NCI-H146 (cell line): Measurements from ENCODE around the gene STARD10.
"Not testable (repeated sequence)": the region's sequence is repeated elsewhere in the genome, so short reads cannot be mapped to it uniquely, and the experiment has no call there.

ENCODE experiments used
- DNase-seq: peaks from one replicate; lab custom pipeline; 2025; lab: John Stamatoyannopoulos, UW

The STARD10 gene, protein sequence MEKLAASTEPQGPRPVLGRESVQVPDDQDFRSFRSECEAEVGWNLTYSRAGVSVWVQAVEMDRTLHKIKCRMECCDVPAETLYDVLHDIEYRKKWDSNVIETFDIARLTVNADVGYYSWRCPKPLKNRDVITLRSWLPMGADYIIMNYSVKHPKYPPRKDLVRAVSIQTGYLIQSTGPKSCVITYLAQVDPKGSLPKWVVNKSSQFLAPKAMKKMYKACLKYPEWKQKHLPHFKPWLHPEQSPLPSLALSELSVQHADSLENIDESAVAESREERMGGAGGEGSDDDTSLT

DNA sequence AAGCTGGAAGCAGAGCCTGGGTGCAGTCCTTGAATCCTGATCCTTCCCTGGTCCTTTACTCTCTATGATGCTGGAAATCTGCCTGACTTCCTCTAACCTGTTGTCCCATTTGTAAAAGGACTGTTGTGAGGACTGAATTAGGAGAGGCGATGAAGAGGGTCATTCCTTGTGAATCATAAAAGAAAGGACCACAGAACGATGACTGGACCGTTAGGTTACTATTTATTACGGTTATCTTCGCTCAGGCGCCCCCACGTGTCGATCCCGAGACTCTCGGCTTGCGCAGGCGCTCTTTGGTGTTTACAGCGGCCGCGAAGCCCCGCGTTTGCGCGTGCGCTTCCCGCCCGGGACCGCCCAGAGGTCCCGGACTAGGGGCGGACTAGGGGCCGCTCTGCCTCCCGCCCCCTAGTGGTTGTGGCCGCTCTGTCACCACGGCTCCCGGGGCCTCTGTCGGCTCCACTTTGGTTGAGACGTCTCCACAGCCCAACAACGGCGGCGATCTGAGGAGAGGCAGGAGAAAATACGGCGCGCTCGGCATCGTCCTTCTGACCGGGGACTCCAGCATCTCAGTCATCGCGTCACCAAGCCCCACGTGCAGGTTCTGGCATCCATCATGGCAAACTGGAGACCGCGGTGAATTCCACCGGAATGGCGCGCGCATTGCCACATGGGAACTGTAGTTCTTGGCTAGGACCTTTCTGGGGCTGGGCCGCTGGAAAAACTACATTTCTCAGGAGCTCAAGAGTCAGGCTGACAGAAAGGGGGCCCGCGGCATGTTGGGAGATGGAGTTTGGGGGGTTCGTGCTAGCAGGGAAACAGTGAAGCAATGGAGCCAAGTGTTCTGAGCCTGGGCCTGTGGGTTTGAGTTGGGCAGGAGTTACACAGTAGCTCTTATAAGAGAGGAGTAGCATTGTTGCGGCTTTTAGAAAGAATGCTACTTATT lies at the start of gene STARD10:
Gene STARD10 (minus strand): TSS at position 623 of the 943 bp plus-strand sequence. CDS start 12,866 bp downstream, outside the sequence.
- peak; percentile 93 for DNase-seq

DNA sequence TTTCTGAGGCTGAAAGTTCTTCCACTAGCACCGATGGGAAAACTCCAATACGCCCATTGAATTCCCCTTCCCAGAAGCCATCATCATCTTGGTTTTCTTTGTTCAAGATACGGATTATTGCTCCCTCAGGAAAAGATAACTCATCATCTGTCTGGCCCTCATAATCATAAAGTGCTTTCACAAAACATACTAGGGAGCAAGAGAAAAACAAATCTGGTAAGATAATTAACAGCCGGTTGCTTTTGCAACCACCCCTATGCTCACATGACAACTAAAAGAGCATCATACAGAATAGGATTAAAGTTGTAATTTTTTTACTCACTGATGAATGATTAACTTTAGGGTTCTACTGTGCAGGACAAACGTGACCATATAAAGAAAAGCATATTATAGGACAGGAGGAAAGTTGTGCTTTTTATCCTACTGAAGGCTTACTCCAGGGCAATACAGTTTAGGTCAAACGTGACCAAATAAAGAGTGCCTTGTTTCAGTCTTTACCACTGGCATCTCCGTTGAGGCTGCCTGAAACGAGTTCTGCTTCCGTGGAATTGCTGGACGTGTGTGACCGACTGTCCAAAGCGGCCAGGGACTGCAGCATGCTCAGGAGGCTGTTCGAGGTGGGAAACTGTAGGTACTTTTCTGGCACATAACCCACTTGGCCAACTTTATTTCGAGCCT lies 48.9 kb upstream of the STARD10 start:
- no peak for DNase-seq

- no peak for DNase-seq
Observed at GRCh38 chr11:72842126-72842525, 48.3 kb upstream of the STARD10 start.

GRCh38 chr11:72841397-72841796 lies 47.5 kb upstream of the STARD10 start:
- DNase-seq: no peak

GRCh38 chr11:72840780-72841179 lies 46.9 kb upstream of the STARD10 start:
- no peak for DNase-seq

- DNase-seq: no peak
Observed at GRCh38 chr11:72838691-72839305, 45.0 kb upstream of the STARD10 start.

DNA sequence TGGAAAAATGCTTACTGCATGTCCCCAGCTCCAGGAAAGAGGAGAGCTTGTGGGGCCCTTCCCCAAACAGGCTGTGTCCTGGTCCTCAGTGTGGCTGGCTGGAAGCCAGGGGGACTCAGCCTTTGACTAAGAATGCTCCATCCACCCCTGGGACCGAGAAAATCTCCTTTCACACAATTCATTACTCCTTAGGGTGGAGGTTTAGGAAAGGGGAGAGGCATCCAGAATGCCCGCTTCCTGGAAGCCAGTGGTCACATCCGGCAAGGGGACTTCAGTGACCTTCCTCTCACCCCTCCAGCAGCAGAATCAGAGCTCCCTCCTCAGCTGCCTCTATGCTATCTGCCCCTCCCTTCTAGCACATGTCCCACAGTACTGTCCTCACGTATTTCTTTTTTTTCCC lies 42.3 kb upstream of the STARD10 start:
- no peak for DNase-seq

- no peak for DNase-seq
Observed at GRCh38 chr11:72834905-72835304, 41.1 kb upstream of the STARD10 start.

- DNase-seq: no peak
Observed at GRCh38 chr11:72833811-72834493, 40.1 kb upstream of the STARD10 start.

DNA sequence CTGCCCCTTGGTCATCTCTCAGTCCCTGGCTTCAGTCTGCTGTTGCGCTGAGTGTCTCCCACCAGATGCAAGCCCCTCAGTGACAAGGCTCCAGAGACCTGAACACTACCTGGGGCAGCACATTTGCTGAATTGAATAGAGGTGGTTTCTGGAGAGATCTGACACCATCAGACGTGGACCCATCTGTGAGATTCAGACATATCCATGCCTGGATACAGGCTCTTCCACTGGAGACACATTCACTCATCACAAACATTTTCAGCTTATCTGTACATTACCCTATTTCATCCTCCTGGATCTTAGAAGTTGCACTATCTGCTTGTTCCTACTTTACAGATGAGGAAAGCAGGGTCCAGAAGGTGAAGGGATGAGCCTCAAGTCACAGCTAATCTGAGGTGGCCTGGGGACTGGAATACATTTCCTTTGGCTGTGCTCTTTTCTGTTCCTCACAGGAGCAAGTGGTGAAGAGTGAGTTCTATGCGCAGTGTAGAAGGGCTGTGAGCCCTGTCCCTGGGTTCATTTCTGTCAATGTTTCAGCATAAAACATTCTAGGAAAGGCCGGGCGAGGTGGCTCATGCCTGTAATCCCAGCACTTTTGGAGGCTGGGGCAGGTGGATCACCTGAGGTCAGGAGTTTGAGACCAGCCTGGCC lies 39.4 kb upstream of the STARD10 start:
- DNase-seq: no peak

DNA sequence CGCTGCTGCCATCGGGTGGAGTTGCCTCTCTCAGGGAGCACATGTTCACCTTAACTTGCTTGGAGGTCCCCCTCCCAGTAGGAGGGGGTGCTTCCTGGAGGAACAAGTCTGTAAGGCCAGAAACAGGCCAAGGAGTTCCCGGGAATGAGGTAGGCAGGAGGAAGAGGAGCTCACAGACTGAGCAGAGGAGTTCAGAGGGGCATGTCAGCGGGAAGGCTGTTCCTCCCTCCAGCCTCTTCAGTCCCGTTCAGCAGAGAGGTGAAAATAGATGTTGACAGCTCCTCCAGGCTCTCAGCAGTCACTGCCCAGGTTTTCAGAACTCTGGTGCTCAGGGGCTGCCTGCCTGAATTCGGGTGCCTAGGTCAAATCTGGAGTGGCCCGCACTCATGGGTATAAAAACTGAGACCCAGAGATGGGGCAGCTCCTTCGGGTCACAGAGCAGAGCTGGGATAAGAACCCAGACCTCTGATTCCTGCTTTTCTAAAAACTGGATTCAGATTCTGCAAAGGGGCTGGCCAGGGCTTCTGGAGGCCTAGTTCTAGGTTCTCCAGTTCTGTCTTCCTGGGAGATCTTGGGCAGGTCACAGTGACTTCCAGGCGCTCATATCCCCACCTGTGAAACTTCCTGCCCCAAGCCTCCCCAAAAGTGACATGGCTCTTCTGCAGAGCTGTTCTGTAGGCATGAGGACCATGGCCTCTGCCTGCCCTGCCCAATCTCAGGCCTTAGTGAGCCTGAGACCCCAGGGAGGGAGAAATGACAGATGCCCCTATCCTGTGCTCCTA lies 38.6 kb upstream of the STARD10 start:
- no peak for DNase-seq

DNA sequence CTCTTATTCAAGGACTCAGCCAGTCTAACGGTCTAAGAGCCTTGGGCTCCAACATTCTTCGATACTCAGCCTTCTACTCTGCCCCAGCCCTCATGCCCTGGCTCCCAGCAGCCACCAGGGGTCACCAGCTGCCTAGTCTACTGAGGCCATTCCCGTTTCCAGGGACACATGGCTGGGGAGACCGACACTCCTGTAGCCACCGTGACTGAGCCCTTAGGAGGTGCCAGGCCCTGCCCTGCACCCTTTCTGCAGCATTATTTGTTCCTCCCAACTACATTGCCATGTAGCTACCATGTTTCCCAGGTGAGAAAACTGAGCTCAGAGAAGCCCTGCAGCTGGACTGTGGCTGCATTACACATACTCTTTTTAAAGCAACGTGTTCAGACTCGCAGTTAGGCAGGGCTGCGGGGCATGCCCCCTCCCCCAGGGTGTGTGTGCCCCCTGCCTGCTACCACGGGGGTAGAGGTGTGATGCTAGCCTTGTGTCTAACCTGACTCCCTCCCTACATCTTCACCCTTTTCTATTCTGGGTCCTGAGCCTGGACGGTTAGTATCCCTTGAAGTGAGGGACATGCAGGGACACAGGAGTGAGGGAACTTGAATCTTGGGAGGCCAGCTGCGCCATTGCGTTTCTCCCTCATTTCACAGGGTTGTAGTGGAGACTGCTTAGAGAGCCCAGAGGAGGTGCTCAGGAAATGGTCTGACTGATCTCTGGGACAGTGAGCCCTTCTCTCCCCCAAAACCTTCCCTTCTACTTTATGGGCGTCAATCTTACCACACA lies 37.9 kb upstream of the STARD10 start:
- DNase-seq: peak; percentile 70

GRCh38 chr11:72829884-72830533 lies 36.2 kb upstream of the STARD10 start:
- no peak for DNase-seq

GRCh38 chr11:72829178-72829577 lies 35.3 kb upstream of the STARD10 start:
- no peak for DNase-seq

DNA sequence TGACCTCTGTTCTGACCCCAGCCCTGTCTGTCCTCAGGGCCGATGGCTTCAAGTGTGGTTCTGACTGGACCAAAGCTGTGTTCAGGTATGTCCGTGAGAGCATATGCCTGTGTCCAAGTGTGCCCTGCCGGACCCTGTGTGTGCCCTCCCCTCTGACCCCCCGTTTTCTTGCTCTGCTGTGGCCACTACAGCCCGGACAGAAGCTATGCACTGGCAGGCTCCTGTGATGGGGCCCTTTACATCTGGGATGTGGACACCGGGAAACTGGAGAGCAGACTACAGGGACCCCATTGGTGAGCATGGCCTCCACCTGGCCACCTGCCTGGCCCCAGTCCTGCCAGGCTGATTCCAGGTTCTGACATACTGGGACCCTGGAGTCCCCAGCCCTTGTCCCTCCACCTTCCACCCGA lies 34.9 kb upstream of the STARD10 start:
- no peak for DNase-seq

DNA sequence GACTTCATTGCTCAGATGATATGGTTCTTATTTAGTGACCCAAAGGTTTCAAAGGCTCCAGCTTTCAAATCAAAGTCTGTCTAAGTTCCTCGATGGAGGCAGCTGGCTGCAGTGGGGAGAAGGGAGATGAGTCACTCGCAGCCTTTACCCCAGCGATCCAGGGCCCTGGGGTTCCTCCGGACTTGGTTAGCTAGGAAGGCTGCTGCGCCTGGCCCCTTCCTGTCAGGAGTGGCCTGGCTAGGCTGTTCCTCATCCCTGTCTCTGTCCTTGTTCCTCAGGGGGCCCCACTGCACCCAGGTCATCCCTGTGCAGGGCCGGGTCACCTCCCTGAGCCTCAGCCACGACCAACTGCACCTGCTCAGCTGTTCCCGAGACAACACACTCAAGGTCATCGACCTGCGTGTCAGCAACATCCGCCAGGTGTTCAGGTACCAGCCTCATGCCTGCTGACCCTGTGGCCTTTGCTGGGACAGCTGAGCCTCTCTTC lies 34.3 kb upstream of the STARD10 start:
- DNase-seq: peak; percentile 69

GRCh38 chr11:72827656-72828055 lies 33.8 kb upstream of the STARD10 start:
- DNase-seq: not testable (repeated sequence)

DNA sequence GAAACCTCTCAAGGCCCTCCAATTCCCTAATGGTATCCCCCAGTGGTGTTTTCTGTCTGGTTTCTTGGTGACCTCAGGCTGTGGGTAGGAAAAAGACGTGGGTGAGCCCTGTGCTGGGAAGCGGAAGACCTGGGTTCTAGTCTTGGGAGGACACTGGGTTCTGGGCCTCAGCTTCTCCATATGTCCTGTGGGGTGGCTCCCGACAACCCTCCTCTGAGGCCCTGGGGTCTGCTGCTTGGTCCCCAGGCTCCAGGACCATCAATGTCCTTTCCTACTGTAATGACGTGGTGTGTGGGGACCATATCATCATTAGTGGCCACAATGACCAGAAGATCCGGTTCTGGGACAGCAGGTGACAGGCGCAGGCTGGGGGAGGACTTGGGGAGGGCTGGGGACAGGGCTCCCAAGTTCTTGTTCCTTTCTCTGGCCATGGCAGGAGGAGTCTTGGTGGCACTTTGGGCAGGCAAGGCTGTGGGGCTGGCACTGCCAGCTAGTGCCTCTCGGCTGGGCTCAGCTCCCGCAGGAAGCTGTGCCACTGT lies 33.2 kb upstream of the STARD10 start:
- DNase-seq: no peak
